Activated CD4-positive, alpha-beta T cell treated with anti-CD3 and anti-CD28 coated beads, Interleukin-2, Interleukin-6, amounts not matched to agents 100 ng/mL and 50 ng/mL, durations not matched to agents 16 hours and 8 hours (primary cell): ENCODE measurements around the gene CENPO.

Experiments
- DNase-seq: peaks from one replicate; pipeline ENCODE4 v3.0.0-alpha.2; 2020

CENPO gene

DNA sequence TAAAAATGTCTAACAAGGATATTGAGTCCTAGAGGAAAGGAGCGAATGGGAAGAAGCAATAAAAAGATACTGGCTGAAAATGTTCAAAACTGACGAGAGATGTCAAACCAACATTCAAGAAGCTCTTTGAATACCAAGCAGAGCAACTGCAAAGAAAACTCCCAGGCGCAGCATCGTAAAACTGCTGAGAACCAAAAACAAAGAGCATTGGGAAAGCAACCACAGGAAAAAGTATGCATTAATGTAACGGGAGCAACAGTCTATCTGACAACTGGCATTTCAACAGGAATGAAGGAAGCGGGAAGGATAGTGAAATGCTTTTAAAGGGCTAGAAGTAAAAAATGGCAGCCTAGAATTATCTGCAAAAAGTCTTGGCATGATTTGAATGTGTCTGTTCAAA is 73.7 kb downstream of the CENPO start:
- DNase-seq = no peak

DNA sequence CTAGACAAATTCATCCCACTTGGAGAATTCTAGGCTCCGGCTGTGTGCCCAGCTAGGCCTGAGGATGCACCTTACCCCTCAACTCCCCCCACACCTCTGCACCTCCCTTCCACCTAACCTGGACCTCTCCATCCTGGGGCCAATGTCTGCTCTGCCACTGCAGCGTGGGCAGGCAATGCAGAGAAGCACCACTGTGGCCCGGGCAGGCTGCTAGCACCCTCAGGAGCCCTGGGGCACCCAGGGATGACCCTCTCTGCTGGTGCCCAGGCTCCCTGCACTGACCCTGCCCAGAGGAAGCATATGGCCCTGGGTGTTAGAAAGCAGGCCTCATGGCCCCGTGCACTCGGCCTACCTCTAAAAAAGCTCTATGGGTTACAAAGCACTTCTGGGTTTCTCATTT is 77.2 kb downstream of the CENPO start:
- DNase-seq = no peak

DNA sequence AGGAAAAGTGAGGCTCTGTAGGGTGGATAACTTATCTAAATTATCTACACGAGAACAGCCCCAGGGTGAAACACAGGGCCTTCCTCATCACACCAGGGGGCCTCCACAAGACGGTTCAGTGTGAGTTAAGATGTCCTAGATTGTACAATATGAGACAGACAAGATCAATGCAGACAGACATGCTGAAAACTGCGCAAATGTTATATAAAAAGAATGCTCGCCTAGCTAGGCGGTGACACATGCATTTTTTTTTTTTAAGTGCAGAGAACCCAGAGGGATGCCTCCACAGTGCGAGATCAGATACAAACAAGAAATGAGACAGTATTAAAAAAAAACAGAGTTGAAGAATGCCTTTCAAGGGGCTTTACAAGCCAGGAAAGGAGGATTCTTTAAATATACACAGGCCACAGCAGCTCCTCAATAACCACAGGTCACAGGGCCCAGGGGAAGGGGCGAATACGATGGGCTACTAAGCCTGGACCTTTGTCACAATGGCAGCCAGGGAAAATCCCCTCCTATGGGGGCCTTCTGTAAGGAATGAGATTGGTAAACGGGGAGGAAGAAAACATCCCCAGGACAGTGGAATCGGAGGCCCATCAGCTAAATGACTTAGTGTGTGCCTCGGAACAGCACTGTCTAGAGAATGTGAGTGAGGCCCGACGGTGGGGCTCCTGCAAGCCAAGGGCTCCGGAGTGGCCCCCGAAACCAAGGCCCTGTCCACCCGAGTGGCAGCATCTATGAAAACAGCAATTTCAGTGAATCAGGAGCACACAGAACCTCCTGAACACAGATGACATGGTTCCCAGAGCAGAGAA is 77.9 kb downstream of the CENPO start:
- no peak for DNase-seq

DNA sequence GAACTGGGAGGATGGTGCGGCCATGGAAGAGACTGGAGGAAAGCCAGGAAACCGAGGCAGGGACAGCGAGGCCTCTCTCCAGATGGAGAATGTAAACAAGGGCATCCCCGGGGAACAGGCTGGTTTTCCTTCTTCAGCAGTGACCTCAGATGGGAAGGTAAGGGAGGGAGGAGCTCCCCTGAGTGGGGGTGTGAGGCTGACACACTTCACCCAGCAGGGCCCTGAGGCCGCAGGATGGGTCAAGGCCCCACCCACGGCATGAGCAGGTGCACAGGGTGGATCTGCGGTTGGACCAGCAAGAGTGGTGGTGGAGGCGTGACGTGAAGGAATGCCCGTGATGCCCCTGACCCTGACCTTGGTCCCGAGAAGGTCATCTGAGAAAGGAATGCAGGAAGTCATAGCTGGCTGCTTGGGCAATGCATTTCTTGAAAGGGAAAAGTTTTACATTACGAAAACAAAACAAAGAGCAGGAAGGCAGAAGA is 78.7 kb downstream of the CENPO start:
- DNase-seq = no peak
